NCI-H82 (cell line): Measurements from ENCODE around the gene LIX1.
"Not testable (repeated sequence)": the region's sequence is repeated elsewhere in the genome, so short reads cannot be mapped to it uniquely, and the experiment has no call there.

Experiments used
- DNase-seq: peaks from one replicate; lab custom pipeline; 2025; lab: John Stamatoyannopoulos, UW

The LIX1 gene

DNA sequence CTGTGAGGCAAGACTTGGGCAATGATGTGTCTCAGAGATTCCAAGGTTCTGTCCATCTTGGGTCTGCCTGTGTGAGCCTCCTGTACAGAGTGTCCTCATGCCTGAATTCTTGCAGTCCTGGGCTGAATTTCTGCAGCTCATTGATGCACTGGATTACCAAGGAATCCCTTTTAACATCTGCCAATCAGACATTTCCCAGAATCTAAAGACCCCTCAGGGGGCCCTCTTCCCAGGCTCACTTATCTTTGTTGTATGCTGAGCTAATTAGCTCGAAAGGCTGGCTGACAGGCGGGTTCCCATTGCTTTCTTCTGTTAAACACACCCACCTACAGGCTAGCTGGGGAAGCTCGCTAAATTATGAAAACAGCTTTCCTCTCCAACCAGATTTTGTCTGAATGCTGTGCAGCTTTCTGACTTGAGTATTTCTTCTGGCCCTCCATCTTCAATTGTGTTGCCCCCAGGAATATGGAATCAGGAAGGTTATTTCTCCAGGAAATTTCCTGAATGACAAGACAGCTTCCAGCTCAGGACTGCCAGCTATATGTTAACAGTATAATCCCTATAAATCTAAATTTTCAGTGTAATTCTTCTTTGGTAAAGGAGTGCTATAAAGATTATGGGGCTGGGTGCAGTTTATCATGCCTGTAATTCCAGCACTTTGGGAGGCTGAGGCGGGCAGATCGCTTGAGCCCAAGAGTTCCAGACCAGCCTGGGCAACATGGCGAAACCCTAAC, at the start of gene LIX1:
TSS of gene LIX1 (minus strand) at position 91 of the 734 bp plus-strand sequence. CDS start at position 56, 35 bp downstream.
- DNase-seq: peak; percentile 90

DNA sequence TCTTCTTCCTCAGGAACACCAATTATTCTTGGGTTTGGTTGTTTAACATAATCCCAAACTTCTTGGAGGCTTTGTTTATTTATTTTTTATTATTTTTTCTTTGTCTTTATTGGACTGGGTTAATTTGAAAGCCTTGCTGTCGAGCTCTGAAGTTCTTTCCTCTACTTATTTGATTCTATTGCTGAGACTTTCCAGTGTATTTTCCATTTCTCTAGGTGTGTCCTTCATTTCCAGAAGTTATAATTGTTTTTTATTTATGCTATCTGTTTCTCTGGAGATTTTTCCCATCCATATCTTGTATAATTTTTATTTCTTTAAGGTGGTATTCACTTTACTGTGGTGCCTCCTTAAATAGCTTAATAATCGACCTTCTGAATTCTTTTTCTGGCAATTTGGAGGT, 49.5 kb upstream of the LIX1 start:
- DNase-seq: no peak

DNA sequence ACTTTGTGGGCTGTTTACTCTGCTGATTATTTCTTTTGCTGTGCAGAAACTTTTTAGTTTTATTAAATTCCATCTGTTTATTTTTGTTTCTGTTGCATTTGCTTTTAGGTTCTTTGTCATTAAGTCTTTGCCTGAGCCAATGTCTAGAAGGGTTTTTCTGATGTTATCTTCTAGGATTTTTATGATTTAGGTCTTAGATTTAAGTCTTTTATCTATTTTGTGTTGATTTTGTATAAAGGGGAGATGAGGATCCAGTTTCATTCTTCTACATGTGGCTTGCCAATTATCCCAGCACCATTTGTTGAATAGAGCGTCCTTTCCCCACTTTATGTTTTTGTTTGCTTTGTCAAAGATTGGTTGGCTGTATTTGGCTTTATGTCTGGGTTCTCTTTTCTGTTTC, 47.1 kb upstream of the LIX1 start:
- DNase-seq: not testable (repeated sequence)

DNA sequence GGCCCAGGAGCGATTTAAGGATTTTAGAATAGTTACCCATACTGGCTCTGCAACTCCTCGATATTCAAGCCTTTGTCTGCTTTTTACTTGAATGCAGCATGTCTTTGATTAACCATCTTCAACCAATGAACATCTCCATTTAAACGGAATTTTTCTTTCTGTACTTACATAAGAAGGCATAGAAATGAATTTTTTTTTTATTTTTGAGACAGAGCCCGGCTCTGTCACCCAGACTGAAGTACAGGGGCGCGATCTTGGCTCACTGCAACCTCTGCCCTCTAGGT, 41.5 kb upstream of the LIX1 start:
- DNase-seq: no peak

- peak; percentile 97 for DNase-seq
Observed at GRCh38 chr5:97183100-97183929, 40.9 kb upstream of the LIX1 start, which contains the start of gene RIOK2. Gene RIOK2 (minus strand): TSS chr5:97183247. CDS start chr5:97183191, 56 bp downstream.

DNA sequence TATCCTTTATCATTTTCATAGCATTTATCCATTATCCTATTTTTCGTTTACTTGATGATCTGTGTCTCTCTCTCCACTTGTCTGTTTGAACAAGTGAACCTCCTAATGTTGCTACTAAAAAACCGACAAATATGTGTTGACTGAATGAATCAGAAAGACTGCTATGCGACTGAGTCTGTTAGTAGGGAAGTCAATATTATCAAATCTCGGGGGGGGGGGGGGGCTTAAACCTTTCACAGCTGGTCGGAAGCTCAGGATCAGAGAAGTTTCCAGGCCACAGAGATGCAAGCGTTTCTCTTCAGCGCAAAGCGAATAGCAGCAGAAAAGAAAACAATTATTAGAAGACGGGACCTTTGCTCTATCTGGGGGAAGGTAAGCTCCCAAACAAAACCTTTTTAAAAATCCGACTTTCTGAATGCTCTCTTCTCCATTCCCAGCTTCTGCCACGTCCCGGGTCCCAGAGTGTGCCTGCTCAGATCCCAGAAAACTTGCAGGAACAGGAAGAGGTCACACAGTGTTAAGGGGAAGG, 40.2 kb upstream of the LIX1 start:
- peak; percentile 33 for DNase-seq

- no peak for DNase-seq
Observed at GRCh38 chr5:97181856-97182545, 39.6 kb upstream of the LIX1 start.

DNA sequence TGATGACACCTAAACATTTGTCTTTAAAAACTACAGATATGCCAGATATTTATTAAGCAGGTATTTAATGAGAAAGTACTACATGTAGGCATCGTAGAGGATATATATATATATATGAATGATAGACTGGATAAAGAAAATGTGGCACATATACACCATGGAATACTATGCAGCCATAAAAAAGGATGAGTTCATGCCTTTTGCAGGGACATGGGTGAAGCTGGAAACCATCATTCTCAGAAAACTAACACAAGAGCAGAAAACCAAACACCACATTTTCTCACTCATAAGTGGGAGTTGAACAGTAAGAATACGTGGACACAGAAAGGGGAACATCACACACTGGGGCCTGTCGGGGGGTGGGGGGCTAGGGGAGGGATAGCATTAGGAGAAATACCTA, 37.0 kb upstream of the LIX1 start:
- not testable (repeated sequence) for DNase-seq

DNA sequence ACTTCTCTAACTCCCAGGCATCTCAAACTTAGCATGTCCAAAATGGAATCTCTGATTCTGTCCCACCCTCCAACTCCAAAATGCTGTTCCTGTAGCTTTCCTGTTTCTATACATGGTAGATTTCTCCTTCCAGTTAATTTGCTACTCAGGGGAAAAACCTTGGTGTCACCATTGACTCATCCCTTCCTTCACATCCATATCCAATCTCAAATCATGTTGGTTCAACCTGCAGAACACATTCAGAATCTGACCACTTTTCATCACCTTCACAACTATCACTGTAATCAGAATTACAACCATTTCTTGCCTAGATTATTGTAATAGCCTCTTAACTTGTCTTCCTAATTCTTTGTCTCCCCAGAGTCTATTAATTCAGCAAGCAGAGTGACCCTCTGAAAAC, 29.8 kb upstream of the LIX1 start:
- DNase-seq: no peak

GRCh38 chr5:97171703-97172102, 29.3 kb upstream of the LIX1 start:
- no peak for DNase-seq

- DNase-seq: no peak
Observed at GRCh38 chr5:97167435-97167834, 25.0 kb upstream of the LIX1 start.

GRCh38 chr5:97165726-97166125, 23.3 kb upstream of the LIX1 start:
- no peak for DNase-seq

DNA sequence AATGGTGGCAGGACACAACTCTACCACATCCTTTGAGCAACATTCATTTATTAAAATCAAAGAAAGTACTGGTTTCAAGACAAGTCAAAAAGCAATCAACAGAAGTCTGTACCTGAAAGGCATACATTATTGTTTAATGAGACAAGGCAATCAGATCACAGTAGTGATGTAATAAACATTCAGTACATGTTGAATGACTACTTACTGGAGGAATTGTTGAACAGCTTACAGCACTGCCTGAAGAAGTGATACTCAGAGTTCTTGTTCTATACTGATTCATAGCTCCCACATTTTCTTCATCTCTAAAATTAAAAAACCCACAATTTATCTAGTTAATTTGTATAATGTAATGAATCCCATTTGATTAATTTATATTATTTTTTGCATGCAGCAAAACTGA, 22.4 kb upstream of the LIX1 start:
- DNase-seq: no peak

- DNase-seq: no peak
Observed at GRCh38 chr5:97163790-97164285, 21.4 kb upstream of the LIX1 start.

GRCh38 chr5:97163360-97163764, 21.0 kb upstream of the LIX1 start:
- no peak for DNase-seq

- peak; percentile 78 for DNase-seq
Observed at GRCh38 chr5:97162045-97162444, 19.6 kb upstream of the LIX1 start.

GRCh38 chr5:97157689-97158088, 15.3 kb upstream of the LIX1 start:
- no peak for DNase-seq

DNA sequence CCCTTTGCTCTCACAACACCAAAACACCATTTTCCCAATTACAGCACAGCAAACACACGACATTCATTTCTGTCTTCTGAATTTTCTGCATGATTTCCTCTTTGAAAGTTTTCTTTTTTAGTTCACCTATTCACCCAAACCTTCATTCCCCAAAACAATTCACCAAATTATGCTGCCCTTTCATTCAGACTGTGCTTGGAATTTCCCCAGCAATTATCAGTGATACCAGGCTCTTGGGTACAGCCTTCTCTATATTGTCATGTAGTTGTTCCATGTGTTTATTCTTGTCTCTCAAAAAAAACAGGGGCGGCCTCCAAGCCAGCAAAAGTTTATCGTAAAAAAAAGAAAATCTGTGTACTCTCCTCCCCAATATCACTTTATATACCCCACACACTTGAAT, 9.0 kb upstream of the LIX1 start:
- DNase-seq: no peak

- DNase-seq: no peak
Observed at GRCh38 chr5:97150401-97150800, 8.0 kb upstream of the LIX1 start.

GRCh38 chr5:97149709-97150108, 7.3 kb upstream of the LIX1 start:
- no peak for DNase-seq

GRCh38 chr5:97148288-97148687, 5.9 kb upstream of the LIX1 start:
- no peak for DNase-seq

DNA sequence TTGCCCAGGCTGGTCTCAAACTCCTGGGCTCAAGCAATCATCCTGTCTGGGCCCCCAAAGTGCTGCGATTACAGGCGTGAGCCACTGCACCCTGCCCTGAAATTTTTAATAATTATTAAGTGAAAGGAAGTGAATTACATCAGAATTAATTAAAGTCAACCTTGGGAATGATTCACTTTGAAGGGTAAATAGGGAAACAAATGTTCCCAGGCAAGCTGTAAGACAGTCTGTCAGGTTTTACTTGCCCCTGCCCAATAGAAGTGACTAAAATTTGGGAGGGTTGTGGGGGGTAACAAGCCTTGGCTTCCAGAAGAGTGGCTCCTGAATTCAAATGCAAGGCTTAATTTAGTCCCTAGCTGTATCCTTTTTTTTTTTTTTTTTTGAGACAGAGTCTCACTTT, 1.3 kb upstream of the LIX1 start:
- no peak for DNase-seq
